GM19099 (cell line): Measurements from ENCODE around the gene GPATCH8.

Experiments
- POLR2A ChIP-seq: IDR thresholded peaks from 3 replicates; pipeline ENCODE4 v1.6.1; 2011; ENCODE audit warnings: low read depth; ENCODE audit not compliant: insufficient read length; ENCODE audit errors: extremely low read depth

Gene GPATCH8

DNA sequence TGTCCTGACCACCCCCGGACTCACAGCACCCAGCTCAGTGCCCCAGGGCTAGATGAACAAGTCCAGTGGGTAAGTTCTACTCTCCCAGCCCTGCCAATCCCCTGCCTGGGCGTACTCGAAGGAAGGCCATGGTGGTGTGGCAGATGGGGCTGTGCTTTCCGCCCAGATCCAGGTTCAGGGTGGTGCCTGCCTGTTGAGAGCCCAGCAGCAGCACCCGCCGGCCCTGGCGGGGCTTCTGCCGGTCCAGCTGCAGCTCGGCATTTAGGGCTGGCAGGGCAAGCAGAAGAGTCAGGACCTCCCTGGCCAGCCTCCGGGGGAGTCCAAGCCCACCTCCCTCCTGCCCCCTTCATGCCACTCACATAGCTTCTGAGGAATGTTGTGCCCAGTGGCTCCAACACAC is 123.3 kb downstream of the GPATCH8 start:
- no peak for TF ChIP-seq POLR2A

DNA sequence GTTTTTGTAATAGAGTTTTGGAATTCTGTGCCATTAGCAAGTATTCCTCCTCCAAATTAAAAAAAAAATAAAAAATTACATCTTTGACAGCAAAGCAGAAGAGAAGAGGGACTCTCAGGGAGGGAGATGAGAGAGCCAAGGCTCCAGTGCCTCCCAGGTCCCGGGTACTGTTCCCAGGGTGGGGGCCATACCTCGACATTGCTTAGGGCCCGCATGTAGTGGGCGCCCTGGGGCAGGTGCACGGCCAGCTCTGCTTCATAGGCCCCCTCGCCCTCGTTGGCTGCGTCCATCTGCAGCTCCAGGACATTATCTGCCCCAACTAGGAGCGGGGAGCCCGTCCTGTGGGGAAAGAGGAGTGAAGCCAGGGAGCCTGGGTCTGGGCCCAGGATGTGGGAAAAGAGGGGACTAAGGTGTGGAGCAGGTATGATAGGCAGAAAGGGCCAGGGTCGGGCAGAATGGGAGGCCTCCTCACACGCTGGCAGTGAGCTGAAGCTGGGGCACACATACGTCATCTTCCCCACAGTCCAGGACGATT is 125.0 kb downstream of the GPATCH8 start:
- no peak for TF ChIP-seq POLR2A

DNA sequence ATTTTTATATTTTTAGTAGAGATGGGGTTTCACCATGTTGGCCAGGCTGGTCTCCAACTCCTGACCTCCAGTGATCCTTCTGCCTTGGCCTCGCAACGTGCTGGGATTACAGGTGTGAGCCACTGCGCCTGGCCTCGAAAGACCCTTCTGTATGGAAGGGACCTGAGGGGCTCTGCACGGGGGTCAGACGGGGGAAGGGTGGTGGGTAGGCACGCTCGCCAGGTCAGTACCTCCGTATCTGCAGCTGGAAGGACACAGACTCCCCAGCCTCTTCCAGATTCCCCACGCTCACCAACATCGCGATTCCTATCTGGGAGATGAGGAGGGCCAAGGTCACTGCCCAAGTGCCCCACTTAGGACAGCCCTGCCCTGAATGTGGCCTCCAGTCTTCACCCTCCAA is 126.4 kb downstream of the GPATCH8 start:
- no peak for TF ChIP-seq POLR2A

DNA sequence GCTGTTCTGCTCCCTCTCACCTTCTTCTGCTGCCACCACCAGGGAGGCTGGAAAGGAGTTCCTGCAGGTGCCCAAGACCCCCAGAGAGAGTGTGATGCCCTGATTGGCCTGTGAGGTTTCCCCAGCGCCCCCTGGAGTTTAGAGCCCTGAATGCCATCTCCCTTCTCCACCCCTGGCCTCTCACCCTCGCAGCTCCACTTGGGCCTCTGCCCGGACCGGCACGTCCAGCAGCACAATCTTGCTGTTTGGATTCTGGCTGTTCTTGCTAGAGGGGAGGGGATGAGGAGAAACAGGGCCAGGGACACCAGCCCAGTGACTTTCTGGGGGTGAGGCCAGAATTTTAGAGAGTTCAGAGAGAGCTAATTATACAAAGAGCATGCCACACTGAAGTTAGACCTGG is 127.1 kb downstream of the GPATCH8 start:
- TF ChIP-seq POLR2A, result no peak

DNA sequence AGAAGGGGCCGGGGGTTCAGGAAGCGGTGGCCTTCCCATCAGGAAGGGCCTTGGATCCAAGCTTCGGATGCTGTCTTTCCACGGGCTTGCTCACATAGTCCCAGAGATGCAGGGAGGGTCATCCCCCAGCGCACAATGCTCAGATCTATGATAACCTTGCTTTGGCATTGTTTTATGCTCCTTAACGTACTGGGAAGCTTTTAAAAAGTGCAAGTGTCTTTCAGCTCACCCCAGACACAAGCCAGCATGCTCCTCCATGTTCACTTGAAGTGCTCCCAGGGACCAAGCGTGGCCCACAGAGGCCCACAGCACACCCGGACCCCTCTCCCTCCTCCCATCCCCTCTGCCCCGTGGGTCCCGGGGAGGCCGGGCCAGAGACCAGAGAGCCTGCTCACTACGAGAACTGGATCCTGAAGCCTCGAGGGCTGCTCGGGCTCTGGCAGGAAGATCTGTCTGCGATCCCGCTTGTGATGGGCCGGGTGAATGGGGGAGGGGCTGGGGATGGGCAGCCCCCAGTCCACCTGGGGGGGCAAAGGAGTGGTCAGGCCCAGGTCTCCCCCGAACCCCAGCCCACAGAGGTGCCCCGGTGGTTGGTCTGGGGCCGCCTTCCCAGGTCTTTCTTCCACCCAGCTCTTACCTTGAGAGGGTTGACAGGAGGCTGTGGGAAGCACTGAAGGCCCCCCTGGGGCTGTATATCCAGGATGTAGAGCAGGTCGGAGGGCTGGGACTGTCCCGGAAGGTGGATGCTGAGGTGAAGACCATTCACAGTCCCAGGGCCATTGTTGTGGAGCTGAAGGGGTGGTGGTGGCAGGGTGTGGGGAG is 127.8 kb downstream of the GPATCH8 start:
- no peak for TF ChIP-seq POLR2A

DNA sequence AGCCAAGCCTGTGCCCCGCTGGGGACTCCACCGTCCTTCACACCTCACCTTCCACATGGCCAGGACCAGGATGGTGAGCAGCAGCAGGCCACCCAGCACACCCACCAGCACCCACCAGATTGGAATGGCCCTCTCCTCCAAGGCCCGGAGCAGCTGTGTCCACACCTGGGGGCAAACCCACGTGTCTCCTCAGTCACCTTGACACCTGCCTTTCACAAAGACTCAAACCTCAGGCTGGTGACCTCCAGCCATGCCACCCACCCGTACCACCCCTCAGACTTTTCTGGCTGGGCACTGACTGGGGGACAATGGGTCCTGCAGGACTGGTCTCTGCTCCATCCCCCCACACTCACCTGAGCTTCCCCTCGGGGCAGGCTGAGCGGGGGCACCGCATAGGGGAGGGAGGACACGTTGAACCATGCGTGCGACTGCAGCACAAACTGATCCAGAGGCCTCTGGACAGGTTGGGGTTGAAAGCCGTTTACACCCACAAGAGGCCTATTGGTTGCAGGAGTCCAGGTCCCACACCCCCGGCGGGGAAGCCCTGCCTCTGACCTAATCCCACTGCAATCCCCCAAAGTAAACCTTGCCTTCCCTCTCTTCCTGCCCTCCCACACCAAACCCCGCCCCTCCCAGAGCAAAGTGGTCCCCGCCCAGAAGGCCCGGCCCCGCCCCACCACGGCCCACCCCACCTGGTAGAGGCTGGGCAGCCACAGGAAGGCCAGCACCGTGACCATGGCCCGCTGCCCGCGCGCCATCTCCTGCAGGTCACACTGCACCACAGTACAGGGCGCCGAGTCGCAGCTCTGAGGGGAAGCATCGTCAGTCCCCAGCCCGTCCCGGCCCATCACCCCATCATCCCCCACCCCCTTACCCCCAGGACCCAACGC is 128.7 kb downstream of the GPATCH8 start:
- no peak for TF ChIP-seq POLR2A

DNA sequence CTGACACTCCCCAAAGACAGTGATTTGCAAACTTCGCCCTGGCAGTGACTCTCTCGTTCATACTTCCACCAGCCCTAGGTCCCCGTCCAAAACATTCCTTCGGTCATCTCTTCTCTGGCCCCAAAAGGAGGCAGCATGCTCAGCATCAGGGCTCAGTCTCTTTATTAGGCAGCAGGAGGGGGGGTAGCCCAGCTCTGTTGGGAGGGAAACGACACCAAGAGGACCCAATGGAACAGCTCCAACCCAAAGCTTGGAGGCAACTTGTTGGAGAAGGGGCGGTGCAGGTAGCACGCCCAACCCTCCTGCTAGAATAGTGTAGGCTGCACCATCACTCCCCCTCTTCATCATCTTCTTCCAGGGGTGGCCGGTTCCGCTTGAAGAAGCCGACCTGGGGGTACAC is 131.2 kb downstream of the GPATCH8 start:
- no peak for TF ChIP-seq POLR2A

DNA sequence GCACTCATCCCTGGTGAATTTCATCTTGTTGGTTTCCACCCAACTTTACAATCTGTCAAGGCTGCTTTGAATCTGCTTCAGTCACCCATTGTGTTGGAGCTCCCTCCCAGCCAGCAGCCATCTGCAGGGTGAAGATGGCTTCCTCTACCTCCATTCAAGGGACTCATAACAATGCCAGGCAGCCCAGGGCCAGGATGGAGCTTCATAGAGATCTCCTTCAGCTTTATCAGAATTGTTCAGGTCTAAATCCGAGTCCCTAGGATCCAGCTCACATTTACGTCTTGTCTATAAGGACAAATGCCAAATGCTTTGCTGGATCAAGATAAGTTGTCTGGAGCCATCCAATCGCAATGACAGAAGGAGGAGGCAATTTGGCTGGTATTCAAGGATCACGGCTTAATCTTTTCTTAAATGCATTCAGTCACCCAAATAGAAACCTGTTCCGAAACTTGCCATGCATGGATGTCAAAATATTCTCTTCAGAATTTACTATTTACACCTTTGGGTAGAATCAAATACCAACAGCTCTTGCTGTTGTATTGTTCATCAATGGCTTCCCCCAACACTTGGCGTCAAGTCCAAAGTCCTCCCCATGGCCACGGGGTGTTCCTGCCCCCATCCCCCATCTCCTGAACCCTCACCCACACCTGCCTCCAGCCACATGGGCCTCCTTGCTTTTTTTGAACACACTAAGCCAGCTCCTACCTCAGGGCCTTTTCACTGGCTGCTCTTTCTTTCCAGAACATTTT is 135.8 kb downstream of the GPATCH8 start:
- TF ChIP-seq POLR2A, result no peak

DNA sequence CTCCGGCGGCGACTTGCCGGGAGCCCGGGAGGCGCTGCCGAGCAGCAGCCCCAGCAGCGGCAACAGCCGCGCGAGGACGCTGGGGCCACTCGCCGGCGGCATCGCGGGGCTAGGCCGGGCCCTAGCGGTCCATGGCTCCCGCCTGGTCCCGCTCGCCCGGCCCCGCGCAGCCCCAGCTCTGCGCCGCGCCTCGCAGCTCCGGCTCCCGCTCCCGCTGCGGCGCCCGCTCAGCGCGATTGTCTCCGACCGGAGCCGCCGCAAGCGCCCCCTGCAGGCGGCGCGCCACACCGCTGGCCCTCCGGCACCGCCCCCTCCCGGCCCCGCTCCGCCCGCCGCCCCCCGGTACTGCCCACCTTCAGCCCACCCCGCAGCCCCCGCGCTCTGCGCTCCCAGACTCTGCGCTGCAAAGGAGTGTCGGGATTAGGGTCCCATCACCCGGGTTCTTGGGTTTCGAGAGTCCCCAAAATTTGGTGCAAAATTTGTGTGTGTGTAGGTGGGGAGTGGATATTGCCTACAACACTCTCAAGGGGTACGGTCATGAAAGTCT is 139.5 kb downstream of the GPATCH8 start, which contains the start of gene FAM171A2:
Gene FAM171A2, minus strand, starts transcription at position 241 of the 547 bp plus-strand sequence. Its CDS starts 139 bp downstream, at position 102.
- TF ChIP-seq POLR2A, result no peak

DNA sequence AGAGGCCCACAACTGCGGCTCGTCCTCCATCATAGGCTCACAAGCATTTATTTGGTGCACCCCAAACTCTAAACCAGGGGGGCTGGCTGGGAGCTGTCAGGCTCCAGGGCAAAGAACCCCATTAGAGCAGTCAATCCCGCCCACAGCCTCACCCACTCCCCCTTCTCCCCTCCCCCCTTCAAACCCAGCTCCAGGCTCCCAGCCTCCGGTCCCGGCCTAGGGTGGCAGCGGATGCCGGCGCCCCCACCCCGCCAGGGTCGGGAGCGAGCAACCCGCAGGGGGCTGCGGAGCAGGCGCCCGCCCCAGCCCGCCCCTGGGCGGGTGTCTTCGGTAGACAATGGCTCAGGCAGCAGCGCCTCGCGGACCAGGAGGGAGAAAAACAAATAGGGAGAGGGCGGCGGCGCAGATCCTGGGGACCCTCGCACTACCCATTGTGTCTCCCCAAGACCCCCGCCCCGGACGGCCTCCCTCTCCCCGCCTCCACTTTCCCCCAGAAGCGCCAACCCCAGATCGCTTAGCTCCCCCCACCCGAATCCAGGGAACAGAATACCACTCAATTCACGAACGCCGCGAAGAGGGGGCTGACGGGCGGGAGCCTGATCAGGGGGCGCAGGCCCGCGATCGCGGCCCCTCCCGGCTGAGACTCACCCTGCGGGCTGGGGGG is 140.1 kb downstream of the GPATCH8 start:
- no peak for TF ChIP-seq POLR2A

DNA sequence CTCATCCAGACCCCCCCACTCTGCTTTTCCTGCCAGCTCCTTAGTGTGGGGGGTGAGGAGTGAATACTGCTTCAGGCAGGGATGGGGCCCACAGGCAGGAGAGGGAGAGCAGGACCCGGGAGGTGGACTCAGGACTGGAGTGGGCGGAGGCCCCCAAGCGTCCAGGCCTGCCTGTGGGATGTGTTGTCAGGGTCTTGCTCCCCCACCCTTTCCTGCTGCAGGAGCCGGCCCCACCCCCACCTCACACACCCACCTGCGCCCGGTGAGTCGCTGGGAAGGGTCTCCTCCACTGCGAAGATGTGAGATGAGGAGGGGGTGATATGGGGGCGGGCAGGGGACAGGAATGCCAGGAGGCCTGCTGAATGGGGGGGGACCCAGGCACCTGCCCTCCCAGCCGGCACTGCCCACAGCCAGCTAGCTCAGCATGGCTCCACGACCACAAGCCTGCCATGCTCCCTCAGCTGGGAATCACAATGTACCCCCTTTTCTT is 140.7 kb downstream of the GPATCH8 start:
- no peak for TF ChIP-seq POLR2A

DNA sequence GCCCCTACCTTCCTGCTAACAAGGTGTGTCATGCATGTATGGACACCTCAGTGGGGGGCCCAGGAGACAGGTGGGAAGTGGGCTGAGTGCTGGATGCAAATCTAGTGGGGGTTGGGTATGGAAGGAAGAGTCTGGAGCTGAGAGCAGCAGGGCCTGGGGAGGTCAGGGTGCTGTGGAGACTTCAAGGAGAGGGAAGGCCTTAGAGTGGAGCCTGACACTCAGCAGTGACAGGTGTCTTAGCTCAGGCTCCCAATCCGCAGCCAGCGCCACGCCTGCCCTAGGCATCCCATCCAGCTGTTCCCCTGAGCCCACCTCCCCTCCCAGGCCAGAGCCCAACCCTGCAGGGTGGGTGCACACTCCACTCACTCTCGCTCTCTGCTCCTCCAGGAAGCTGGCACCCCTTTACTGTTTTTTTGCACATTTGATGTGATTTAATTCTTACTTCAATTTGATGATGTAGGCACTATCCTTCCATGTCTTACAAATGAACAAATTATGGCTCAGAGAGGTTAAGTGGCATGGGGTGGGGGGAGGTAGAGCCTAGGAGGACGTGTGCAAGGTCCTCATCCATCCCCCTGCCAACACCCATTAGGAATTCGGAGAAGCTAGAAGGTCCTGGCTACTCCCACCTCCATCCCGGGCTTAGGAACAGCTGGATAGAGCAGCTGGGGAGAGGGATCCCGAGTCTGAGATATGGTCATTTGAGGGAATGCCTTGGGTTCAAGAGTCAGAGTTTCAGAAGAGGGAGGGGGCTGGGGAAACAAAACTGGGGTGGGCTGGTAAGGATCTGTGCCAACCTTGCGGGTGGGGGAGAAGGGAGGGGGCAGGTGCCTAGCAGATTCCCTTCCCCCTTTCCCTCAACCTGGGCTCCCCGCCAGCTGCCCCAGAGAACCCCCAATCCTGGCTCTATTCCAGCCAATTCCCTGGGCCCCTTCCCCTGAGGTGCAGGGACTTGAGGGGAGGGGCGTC is 141.6 kb downstream of the GPATCH8 start:
- no peak for TF ChIP-seq POLR2A

DNA sequence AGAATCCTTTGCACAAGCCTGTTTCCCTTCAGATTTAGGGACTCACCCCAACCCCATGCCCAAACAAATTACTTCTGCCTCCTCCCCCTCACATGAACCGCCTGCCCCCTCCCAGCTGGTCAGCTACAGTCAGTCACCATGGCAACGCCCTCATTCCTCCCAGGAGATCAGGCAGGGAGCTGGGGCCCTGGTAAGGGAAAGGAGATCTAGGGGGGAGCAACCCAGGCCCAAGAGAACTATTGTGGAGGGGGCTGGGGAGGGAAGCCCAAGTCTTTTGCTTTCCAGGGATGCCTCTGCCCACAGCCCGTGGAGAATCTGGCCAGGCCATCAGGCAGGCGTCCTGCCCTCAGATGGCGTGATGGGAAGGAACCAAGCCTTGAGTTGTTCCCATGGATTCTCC is 142.4 kb downstream of the GPATCH8 start:
- TF ChIP-seq POLR2A, result no peak
